Stimulated activated CD8-positive, alpha-beta memory T cell treated with anti-CD3 and anti-CD28 coated beads, Interleukin-7, amount 100 ng/mL, for 4 hours (primary cell): ENCODE results near the gene MSANTD4.
A peak's percentile ranks its signal among the peaks of the same experiment; 100 is the strongest.
"Not testable (repeated sequence)": the region's sequence is repeated elsewhere in the genome, so short reads cannot be mapped to it uniquely, and the experiment has no call there.

ENCODE experiments used
- DNase-seq, 2 donors: peaks; one replicate each; pipeline ENCODE4 v3.0.0-alpha.2; 2020; ENCODE audit warnings: low read depth in 2 of 2

Gene MSANTD4

DNA sequence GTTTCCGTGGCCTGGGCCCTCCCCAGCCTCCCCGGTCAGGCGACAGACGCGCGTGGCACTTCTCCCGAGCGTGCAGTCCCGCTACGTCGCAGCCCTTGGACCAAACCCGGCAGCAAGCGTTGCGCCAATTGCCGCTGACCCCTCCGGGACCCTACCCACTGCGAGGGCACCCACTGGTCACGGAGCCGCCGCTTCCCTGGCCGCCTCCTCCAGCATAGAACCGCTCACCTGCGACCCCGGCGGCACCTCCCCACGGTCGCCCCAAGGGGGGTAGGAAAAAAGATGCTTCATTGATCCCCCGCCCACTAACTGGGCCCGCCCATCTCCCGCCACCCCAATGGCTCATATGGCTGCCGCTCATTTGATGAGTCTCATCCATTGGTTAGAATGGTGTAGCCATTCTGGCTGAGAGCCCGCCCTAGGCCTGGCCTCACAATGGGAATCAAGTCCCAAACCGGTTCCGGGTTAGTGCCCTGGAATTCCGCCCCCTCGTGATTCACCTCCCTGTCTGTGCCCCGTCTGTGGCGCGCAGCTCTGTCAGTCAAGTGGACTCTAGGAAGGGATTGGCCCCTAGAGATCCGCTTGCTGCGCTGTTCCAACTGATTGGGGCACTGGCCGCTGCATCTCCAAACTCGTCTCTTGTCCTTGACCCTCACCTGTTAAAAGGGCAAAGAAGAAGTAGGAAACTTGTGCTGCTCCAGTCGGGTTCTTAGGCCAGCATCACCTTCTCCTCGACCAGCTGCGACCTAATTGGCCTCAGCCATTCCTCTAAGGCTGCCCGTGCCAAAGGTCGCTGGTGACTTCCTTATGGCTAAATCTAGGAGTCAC lies at the start of gene MSANTD4:
Gene MSANTD4 (minus strand): TSS at position 274 of the 828 bp plus-strand sequence. CDS start 11,323 bp downstream, outside the sequence.
- peak; percentile 93 to 97 for DNase-seq

DNA sequence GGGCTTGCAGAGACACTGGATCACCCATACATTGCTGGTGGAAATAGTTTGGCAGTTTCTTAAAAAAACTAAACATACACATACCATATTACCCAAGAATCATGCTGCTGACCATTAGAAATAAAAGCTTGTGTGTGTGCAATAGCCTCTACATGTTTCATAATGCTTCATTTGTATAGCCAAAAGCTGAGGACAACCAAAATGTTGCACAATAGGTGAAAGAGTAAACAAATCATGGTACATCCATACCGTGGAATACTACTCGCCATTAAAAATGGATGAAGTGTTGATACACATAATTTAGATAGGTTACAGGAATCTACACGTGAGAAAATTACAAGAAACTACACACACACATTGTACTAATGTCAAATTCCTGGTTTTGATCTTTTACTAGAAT lies 48.6 kb upstream of the MSANTD4 start:
- DNase-seq: no peak

DNA sequence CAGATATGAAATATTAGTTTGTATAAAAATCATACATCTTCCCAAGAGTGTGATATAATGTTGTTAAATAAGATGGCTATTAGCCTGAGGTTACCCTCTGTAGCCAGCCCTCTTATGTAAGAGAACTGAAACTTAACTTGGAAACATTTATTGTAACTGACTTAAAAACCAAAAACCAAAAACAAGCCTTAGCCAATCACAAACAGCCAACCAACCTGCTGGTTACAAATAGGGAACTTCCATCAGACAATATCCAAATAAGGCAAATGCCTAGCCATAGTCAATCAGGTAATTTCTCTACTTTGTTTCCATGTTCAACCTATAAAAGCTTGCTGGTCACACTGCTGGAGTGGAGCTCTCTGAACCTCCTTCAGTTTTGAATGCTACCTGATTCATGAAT lies 41.0 kb upstream of the MSANTD4 start:
- DNase-seq: no peak

DNA sequence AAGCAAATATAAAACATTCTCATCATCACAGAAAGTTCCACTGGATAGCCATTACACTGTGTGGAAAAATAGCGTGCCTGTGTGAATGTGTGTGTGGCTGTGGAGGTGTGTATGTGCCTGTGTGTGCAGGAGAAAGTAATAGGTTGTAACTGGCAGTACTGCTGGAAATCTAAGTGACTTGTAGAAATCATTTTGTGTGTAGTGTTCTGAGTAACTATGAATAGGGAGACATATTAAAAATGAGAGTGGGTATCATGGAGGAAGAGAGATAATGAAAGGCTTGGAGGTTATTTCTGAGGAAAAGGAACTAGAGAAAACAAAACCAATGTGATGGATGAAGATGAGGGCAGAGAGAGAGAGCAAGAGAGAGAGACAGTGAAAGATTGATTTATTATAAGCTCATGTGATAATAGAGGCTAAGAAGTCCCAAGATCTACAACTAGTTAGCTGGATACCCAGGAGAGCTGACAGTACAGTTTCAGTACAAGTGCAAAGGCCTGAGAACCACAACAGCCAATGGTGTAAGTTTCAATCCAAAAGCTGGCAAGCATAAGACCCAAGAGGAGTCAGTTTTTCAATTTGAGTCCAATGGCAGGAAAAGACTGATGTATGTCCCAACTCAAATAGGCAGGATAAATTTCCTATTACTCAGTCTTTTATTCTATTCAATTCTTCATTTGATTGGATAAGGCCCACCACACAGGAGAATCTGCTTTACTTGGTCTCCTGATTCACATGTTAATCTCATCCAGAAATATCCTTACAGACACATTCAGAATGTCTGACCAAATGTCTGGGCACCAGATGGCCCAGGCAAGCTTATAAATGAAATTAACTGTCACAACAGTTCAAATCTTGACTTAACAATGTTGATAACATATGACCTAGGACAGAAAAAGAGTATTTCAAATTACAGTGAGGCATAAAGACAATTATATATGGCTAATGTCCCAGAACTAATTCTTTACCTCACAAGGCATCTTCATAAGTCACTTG lies 40.2 kb upstream of the MSANTD4 start:
- no peak for DNase-seq

DNA sequence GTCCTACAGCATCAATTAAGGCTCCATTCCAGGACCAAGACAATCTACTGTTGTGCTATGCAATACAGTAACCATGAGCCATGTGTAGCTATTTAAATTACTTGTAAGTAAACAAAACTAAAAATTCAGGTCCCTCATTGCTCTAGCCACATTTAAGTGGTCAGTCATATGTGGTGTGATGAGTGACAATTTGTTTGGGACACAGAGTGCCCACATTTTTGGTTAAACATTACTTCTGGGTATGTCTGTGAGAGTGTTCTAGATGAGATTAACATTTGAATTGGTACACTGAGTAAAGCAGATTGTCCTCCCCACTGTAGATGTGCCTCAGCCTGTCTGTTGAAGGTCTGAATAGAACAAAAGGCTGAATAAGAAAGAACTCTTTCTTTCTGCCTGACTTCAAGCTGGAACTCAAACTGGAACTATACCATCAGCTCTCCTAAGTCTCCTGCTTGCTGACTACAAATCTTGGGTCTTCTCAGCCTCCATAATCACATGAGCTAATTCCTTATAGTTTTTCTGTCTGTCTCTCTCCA lies 39.3 kb upstream of the MSANTD4 start:
- no peak for DNase-seq

DNA sequence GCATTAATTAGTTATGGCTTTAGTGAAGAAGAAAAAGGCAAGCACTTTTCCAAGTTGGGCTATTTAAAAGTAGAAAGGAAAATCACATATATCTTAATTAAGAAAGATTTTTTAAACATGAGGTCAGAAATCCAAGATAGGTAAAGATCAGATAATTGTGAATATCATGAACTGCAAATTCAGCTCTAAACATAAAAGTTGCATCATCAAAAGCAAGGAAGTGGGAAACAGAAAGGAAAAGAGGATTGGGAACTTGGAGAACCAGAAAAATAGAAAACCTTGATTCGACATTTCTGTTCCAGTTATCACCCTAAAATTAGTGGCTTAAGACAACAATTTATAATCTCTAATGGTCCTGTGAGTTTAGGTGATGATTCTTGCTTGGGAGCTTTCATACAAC lies 37.6 kb upstream of the MSANTD4 start:
- DNase-seq: no peak

- not testable (repeated sequence) for DNase-seq
Observed at GRCh38 chr11:106058377-106058776, 36.3 kb upstream of the MSANTD4 start.

DNA sequence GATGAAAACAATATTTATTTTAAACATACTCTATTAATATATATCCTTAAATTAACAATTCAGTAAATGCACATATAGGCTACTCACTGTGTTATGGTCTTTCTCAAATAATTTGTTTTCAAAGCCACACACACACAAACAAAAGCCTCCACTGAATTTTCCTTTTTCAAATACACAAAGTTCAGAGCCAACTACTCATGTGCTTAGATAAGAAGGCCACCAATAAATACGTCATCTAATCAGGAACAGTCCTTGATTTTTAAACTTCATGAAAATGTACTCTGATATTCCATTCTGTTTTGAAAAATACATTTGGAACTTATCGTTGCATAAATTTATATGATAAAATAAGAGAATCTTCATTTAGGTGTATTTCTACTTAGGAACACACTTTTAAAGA lies 29.1 kb upstream of the MSANTD4 start:
- DNase-seq: no peak

- DNase-seq: no peak
Observed at GRCh38 chr11:106049727-106050476, 27.9 kb upstream of the MSANTD4 start.

DNA sequence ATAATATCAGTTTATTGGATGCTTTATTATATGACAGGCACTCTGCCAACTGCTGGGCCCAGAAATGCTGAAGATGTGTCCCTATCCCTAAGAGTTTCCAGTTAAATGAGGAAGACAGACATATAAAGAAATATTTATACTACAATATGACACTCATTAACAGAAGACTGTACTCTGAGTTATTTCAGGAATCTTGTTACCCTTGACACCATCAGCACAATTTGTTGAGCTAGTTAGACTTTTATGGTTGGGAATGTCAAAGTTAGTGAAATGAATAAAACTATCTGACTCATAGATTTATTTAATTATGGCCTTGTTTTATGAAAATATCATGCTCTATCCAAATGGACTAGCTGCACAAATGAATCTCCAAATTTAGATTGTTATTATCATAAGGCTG lies 25.6 kb upstream of the MSANTD4 start:
- no peak for DNase-seq

DNA sequence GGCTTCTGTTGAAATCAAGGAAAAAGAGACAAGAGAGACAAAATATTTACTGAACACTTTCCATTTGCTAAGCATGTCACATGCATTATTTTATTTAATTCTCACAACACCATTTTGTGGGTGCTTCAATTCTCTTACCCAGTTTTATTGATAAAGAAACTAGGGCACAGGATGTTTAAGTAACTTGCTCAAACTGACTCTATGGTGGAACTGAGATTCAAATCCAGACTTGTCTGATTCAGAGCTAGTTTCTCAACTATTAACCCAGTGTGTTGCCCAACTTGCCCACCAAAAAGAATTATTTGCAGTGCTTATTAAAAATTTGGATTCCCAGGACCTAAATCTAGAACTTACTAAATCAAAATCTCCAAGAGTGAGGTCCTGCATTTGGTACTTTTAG lies 21.5 kb upstream of the MSANTD4 start:
- no peak for DNase-seq

DNA sequence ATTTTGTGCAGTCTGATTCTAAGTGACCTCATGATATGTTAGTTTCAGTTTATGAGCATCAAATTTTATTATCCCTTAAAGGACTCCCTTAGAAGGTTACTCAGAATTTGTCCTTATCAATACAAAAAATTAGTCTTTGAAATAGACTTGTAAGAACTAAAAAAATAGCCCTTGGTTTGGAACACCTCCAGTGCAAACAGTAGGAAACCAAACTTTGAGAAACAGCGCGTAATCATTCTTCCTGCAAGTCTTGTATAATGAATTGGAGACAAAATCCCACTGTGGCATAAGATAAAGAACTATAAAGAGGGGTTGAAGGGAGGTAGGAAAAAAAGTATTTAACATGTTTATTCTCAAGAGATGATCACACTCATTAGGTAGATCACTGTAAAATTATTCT lies 10.8 kb upstream of the MSANTD4 start:
- DNase-seq: no peak

DNA sequence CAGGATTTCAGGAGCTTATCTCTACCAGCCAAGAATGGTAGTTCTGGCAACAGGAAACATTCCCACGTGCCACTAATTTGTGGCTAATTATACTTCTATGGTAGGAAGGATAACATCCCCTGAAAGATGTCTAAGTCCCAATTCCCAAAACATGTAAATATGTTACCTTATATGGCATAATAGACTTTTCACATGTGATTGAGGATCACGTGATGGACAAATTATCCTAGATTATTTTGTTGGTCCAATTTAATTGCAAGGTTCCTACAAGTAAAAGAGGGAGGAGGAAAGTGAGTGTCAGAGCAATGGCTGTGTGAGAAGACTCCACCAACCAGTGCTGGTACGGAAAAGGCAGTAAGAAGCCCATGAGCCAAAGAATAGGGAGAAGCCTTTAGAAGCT lies 9.9 kb upstream of the MSANTD4 start:
- DNase-seq: no peak

DNA sequence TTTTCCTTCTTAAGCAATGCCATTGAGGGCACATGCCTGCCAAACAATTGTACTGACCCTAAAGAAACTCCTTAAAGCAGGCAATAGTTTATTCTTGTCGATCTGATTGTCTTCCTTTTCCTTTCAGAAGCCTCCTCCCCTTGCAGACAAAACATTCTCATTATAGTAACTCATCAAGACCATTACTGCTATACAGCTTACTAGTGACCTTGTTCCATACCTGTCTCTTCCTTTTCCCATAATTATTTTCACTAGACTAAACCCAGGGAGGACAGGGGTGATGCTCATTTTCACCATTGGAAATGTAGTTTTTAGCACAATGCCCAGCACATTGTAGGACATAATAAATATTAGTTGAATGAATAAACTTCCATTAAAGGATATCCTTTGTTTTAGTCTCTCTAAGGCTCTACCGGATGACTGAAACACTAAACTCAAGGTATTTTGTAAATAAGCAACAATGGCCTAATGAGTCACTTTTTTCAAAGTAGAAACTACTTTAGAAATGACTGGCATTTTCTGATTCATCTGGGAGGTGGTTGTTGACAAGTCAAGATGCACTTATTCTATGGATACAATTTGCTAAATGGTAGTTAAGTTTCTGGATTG lies 9.3 kb upstream of the MSANTD4 start:
- no peak for DNase-seq

GRCh38 chr11:106030609-106031008 lies 8.6 kb upstream of the MSANTD4 start:
- no peak for DNase-seq

DNA sequence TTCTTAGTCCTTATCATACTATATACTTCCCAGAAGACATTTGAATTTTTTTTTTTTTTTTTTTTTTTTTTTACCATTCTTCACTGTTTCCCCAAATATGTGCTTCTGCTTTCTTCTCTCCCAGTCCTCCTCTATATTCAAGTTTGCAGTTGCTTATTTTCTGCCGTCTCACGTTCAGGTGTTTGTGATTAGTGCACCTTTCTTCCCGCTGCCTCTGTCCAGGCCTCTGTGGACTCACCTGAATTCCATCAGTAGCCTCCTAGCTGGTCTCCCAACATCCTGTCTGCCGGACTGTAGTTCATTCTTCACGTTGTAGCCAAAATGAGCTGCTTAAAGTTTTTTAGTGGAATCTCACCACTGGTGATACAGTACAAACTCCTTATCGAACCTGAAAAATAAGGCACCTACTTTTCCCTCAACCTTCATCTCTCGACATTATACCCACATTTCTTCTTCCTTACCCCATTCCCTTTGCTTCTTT lies 795 bp upstream of the MSANTD4 start:
- no peak for DNase-seq

GRCh38 chr11:106021181-106021966 lies 666 bp downstream of the MSANTD4 start:
- DNase-seq: no peak

DNA sequence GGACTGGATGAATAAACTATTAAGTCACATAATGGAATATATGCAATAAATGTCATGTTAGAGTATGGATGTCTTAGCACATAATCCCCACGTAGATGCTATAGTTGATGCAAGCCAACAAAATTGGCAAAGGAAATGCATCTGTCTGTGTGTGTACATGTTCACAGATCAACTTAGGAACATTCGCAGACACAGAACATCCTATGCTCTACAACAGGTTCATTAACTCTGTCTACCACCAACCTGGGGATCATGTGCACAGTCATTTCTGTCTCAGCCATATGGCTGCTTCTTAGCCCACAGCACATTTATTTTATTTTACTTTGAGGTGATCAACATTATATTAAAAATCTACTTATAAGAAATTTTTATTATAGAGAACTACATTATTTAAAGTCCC lies 4.9 kb downstream of the MSANTD4 start:
- DNase-seq: no peak

DNA sequence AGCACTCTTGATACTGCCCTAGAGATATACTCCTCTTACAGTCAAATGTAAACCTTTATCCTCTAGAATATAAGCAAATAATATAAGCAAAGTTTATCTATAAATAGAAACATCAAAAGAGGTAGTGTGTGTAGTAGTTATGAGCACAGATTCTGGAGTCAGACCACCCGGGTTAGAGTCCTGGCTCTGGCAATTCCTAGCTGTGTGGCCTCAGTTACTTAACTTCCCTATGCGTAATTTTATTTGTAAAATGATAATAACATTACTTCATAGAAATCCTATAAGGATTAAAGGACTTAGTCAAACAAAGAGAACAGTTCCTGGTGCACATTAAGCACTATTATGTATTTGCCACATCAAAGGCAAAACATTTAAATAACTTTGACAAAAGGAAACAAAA lies 7.0 kb downstream of the MSANTD4 start:
- DNase-seq: no peak

GRCh38 chr11:106014620-106015019 lies 7.4 kb downstream of the MSANTD4 start:
- no peak for DNase-seq
